HG03060 (cell line): ENCODE data around the gene TRIM58.

Source experiments
- ATAC-seq: cut with Tn5 transposase; IDR thresholded peaks from one replicate; pipeline ENCODE4 v1.9.1; 2021; ENCODE audit warnings: low read depth, moderate number of reproducible peaks; ENCODE audit not compliant: unreplicated experiment

TRIM58 gene

GRCh38 chr1:247857069-247857984 is at the start of gene TRIM58:
Gene TRIM58, plus strand, starts transcription at chr1:247857187. Its CDS starts 60 bp downstream, at chr1:247857247.
- no peak for ATAC-seq

DNA sequence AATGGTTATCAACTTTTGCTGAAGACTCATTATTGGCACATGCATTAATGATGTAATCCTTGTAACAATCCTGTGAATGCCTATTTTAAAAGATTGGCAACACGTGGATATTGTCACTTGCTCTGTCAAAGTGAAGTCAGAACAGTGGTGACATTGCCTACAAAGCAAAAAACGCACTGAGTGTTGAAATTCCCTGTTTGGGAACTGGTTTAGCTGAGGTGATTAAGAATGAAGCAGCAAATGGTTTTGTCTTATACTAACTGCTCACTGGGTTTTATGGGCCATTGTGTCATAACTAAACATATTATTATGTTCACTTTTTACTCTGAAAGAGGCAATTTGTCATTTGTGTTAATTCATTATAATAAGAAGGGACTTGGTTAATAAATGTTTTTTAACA is 44.4 kb upstream of the TRIM58 start:
- ATAC-seq, result no peak

DNA sequence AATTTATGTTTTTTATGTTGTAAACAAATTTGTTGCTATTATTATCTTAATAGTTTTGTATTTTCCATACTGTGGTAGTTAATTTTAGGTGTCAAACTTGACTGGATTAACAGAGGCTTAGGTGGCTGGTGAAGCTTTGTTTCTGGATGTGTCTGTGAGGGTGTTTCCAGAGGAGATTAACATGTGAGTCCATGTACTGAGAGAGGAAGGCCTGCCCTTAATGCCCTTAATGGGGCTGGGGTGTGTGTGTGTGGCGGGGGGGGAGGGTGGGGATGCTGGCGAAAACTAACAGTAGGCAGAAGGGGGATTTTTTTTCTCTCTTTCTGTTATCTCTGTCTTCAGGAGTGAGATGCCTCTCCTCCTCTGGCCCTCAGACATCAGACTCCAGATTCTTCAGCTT is 34.9 kb upstream of the TRIM58 start:
- ATAC-seq, result no peak

DNA sequence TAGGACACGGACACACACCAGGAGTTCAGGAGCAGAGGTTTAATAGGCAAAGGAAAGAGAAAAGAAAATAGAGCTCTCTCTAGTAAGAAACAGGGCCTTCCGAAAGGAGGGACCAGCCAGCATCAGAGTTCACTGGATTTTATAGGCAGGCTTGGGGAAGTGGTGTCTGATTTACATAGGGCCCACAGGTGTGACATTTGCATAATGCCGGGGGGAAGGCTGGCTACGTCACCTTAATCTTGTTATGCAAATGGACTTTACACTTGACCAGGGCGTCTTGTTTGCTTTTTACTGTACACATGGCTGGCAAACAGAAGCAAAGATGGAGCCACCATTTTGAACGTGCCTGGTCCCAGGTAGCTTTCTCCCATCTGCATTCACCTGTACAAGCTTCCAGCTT is 33.0 kb upstream of the TRIM58 start, which contains the start of gene OR14A16:
Gene OR14A16 (minus strand): TSS at position 97 of the 400 bp plus-strand sequence. CDS start 8,390 bp downstream, outside the sequence.
- ATAC-seq, result no peak

GRCh38 chr1:247825362-247825761 is 31.6 kb upstream of the TRIM58 start:
- no peak for ATAC-seq

- ATAC-seq, result no peak
These were observed 27.3 kb upstream of the TRIM58 start for GRCh38 chr1:247829656-247830055.

GRCh38 chr1:247833601-247834000 is 23.4 kb upstream of the TRIM58 start:
- ATAC-seq, result no peak

DNA sequence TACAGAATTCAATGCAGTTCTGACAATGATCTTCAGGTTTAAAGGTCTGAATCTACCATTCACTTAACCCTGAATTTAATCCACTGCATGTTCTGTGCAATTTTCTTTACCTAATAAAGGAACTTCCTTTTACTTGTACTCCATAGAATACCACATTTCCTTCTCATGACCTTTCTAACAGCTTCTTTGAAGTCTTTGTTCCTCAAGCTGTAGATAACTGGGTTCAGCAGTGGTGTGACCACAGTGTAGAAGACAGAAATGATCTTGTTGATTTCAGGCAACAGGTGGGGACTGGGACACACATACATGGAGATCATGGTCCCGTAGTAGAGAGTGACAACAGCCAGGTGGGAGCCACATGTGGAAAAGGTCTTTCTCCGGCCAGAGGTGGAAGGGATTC is 16.2 kb upstream of the TRIM58 start:
- no peak for ATAC-seq

- ATAC-seq, result no peak
These were observed 15.2 kb upstream of the TRIM58 start, which contains the start of gene OR11L1 for GRCh38 chr1:247841796-247842195. Gene OR11L1, minus strand, starts transcription at chr1:247841896. Its CDS starts 0 bp downstream, at chr1:247841896.

GRCh38 chr1:247843411-247843810 is 13.6 kb upstream of the TRIM58 start:
- no peak for ATAC-seq

GRCh38 chr1:247845011-247845692 is 11.8 kb upstream of the TRIM58 start:
- ATAC-seq, result no peak

- no peak for ATAC-seq
These were observed 11.3 kb upstream of the TRIM58 start for GRCh38 chr1:247845693-247846017.

DNA sequence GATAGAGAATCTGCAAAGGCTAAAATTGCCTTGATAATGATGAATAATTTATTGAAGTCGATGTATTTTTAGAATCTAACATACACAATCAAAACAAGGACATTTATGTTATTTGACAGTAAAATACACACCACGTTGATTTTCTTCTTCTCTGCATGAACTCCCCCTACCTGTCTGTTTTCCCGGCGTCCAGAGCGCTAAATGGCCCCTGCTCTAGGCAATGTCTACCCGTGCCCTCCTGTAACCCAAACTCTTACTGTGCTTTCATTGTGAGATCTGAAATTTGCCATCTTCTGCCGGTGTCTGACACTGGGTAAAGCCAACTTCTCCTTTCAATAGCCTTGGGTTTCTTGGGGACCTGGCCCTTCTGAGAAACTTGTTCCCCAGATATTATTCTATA is 8.6 kb upstream of the TRIM58 start:
- no peak for ATAC-seq

- no peak for ATAC-seq
These were observed 7.4 kb upstream of the TRIM58 start for GRCh38 chr1:247849616-247850015.

DNA sequence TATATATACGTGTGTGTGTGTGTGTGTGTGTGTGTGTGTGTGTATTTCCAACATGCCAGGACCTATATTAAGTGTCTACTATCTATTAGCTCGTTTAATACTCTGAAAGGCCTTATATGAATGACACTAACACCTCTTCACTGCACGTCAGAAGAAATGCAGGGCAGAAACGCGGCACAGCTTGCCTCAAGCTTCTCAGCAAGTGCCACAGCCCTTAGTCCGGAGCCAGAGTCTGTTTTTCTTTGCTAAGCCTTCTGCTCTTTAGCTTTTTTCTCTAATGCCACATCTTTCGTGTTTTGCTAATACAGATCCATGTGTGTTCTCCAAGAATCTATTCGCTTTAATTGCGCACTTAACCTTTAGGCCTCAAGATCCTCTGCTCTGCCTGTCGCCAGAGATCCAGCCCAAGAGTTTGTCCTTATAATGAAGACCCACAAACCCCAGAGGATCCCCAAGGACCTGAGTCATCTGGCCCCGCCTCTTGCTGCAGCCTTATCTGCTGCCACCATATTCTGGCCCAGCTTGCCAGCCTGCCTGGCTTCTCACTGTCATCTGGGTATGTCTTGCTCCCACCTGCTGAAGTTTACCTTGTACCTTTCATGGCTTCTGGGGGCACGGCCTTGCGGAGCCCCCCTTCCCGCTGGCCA is 2.0 kb upstream of the TRIM58 start:
- no peak for ATAC-seq

GRCh38 chr1:247855911-247856310 is 1.1 kb upstream of the TRIM58 start:
- no peak for ATAC-seq

DNA sequence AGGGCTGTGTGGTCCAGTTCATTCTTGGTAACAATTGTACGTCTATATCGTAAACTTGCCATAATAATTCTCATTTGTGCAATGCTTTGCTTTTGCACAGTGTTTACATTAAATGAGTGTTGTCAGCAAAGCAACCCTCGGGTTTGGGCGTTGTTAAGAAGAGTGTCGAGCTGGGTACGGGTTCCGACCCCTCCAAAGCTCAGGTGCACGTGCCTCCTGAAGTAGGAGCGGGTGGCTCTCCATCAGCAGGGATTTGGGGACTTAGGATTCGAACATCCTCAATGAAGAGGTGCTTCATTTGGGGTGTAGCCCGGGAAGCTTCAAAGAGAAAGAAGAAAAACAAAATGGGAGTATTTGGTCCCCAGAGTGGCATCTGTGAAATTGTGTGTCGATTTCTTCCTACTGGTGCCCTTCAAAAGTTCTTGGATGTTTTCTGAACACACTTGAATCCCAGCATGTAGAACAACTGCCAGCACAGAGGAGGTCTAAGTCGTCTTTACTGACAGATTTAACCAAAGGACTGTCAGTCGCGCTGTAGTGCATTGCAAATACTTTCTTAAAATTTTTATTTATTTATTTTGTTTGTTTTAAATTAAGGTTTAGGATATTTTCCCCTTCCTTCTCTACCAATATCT is 1.1 kb downstream of the TRIM58 start:
- ATAC-seq, result no peak

DNA sequence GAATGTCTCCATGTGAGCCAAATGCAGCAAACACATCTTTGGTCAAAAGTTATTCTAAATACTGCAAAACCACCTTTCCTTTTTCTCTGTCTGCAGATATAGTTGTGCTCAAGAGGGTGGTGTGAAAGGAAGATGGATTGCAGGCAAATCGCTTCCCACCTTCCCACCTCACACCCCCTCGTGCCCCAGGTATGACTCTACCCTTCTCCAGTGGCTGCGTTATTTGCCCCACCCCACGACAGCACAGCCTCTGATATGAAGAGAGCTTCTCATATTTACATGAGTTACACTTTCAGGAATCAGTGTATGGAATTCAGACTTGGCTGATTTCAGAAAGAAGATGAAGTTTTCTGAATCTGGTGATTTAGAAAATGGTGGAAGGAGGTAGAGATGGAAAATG is 5.8 kb downstream of the TRIM58 start:
- no peak for ATAC-seq

GRCh38 chr1:247864644-247865043 is 7.7 kb downstream of the TRIM58 start:
- ATAC-seq, result no peak

DNA sequence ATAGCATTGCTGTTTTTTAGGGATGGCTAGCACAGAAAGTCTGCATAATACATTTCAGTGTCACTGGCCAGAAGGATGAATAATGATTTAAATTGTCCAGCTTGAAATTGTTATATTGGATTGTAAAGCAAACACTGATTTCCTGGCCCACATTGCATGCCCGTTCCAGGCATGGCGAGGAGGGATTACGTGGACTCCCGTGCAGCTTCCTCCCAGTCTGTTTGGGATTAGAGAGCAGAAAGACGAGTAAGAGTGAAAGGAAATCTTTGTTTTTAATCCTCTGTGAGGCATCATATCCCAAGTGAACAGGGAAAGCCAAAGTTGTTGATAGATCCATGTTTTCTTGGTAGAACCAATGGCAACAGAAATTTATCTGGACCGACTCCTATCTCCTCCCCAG is 8.4 kb downstream of the TRIM58 start:
- no peak for ATAC-seq

- ATAC-seq, result no peak
These were observed 26.4 kb downstream of the TRIM58 start for GRCh38 chr1:247883346-247883745.
